HEK293 (cell line): ENCODE data around the gene OR10H4.

ENCODE experiments used
- CTCF ChIP-seq: fragments of 450-650 bp; formaldehyde crosslinking; IDR thresholded peaks from 2 replicates; pipeline ENCODE4 v1.5.1; 2016; ENCODE audit warnings: missing biosample characterization, missing genetic modification characterization
- ZFP3 ChIP-seq: fragments of 450-650 bp; formaldehyde crosslinking; IDR thresholded peaks from 2 replicates; pipeline ENCODE4 v1.5.1; 2016; ENCODE audit warnings: low read depth, missing biosample characterization, missing genetic modification characterization
- ZNF274 ChIP-seq, 2 experiments: fragments of 200-500 bp in 1 of 2; fragments of 450-650 bp in 1 of 2; sonication (Bioruptor generic) in 1 of 2; formaldehyde crosslinking in 1 of 2; IDR thresholded peaks; 2 replicates each; pipeline versions ENCODE4 v1.5.1 to v1.6.1; 2014 to 2016; ENCODE audit warnings: borderline replicate concordance in 1 of 2, inconsistent platforms in 1 of 2, low read length in 1 of 2, missing biosample characterization in 1 of 2, missing genetic modification characterization in 1 of 2
- ZNF292 ChIP-seq: fragments of 450-650 bp; formaldehyde crosslinking; IDR thresholded peaks from 2 replicates; pipeline ENCODE4 v1.5.1; 2016; ENCODE audit warnings: low read depth, missing biosample characterization, missing genetic modification characterization, borderline replicate concordance
- ZNF341 ChIP-seq: fragments of 450-650 bp; formaldehyde crosslinking; IDR thresholded peaks from 2 replicates; pipeline ENCODE4; 2016; ENCODE audit warnings: low read depth, missing biosample characterization, missing genetic modification characterization

GRCh38 chr19:15919243-15919642 lies 29.6 kb upstream of the OR10H4 start:
- TF ChIP-seq ZFP3 (tag by site-specific recombination) (no peak), ZNF292 (no peak), ZNF341 (no peak), ZNF274 (IDR thresholded peaks at IDR 0.05; ENCODE audit: low read length) (no peak), ZNF274 (tag by site-specific recombination; IDR thresholded peaks at IDR 0.05; ENCODE audit: borderline replicate concordance) (no peak), CTCF (no peak)
